Trophoblast cell (in vitro differentiated cells and primary cell): ENCODE measurements around the gene C2CD4C.

Experiments
- DNase-seq, 2 donors: peaks; one replicate each; pipeline ENCODE4 v3.0.0-alpha.2; 2016
- H2AFZ ChIP-seq: 2 replicates; pipeline ENCODE4 v1.6.1; 2013; ENCODE audit warnings: low read length, moderate library complexity, mild to moderate bottlenecking; ENCODE audit not compliant: insufficient read depth, poor library complexity
- H2AK5ac ChIP-seq: 2 replicates; pipeline ENCODE4 v1.6.1; 2013; ENCODE audit warnings: mild to moderate bottlenecking, low read length
- H2BK120ac ChIP-seq: 2 replicates; pipeline ENCODE4 v1.6.1; 2013; ENCODE audit warnings: low read length, mild to moderate bottlenecking, moderate library complexity; ENCODE audit not compliant: insufficient read depth, poor library complexity
- H2BK12ac ChIP-seq: 2 replicates; pipeline ENCODE4 v1.6.1; 2013; ENCODE audit warnings: mild to moderate bottlenecking, low read length, moderate library complexity
- H2BK5ac ChIP-seq: 2 replicates; pipeline ENCODE4 v1.6.1; 2013; ENCODE audit warnings: low read length, low read depth, moderate library complexity, mild to moderate bottlenecking; ENCODE audit not compliant: poor library complexity
- H3K14ac ChIP-seq: 2 replicates; pipeline ENCODE4 v1.6.1; 2013; ENCODE audit warnings: mild to moderate bottlenecking, low read length
- H3K18ac ChIP-seq: 2 replicates; pipeline ENCODE4 v1.6.1; 2013; ENCODE audit warnings: mild to moderate bottlenecking, low read length
- H3K23ac ChIP-seq: 2 replicates; pipeline ENCODE4 v1.6.1; 2013; ENCODE audit warnings: low read length
- H3K27ac ChIP-seq: 2 replicates; pipeline ENCODE4 v1.5.1; 2013; ENCODE audit warnings: low read depth, mild to moderate bottlenecking, inconsistent platforms, low read length, moderate library complexity
- H3K27me3 ChIP-seq: 2 replicates; pipeline ENCODE4 v1.6.1; 2013; ENCODE audit warnings: inconsistent platforms, mild to moderate bottlenecking, low read length, moderate library complexity; ENCODE audit not compliant: insufficient read depth
- H3K36me3 ChIP-seq, 2 experiments: 1 replicate in 1 of 2; 2 replicates in 1 of 2; pipeline ENCODE4 v1.6.1; 2013; ENCODE audit warnings: low read length in 2 of 2, mild to moderate bottlenecking in 2 of 2, moderate library complexity in 1 of 2; ENCODE audit not compliant: insufficient read depth in 2 of 2, control insufficient read depth in 1 of 2
- H3K4ac ChIP-seq: 2 replicates; pipeline ENCODE4 v1.6.1; 2013; ENCODE audit warnings: low read depth, mild to moderate bottlenecking, low read length, moderate library complexity
- H3K4me1 ChIP-seq, 2 experiments: 1 replicate in 1 of 2; 2 replicates in 1 of 2; pipeline ENCODE4 v1.6.1; 2013; ENCODE audit warnings: low read length in 2 of 2, mild to moderate bottlenecking in 2 of 2, moderate library complexity in 1 of 2; ENCODE audit not compliant: insufficient read depth in 2 of 2, control insufficient read depth in 1 of 2
- H3K4me2 ChIP-seq: 2 replicates; pipeline ENCODE4 v1.6.1; 2013; ENCODE audit warnings: inconsistent platforms, mild to moderate bottlenecking, low read length, moderate library complexity
- H3K4me3 ChIP-seq: 2 replicates; pipeline ENCODE4 v1.5.1; 2013; ENCODE audit warnings: mild to moderate bottlenecking, low read depth, low read length, inconsistent platforms
- H3K79me1 ChIP-seq: one replicate; pipeline ENCODE4 v1.6.1; 2013; ENCODE audit warnings: low read length
- H3K79me2 ChIP-seq: 2 replicates; pipeline ENCODE4 v1.6.1; 2013; ENCODE audit warnings: low read length, mild to moderate bottlenecking; ENCODE audit not compliant: control insufficient read depth, insufficient read depth, poor library complexity
- H3K9ac ChIP-seq: 2 replicates; pipeline ENCODE4 v1.6.1; 2013; ENCODE audit warnings: mild to moderate bottlenecking, low read length
- H3K9me3 ChIP-seq: 2 replicates; pipeline ENCODE4 v1.6.1; 2013; ENCODE audit warnings: low read depth, mild to moderate bottlenecking, control low read depth, inconsistent platforms, low read length; ENCODE audit not compliant: insufficient read depth
- H4K12ac ChIP-seq: 2 replicates; pipeline ENCODE4 v1.6.1; 2013; ENCODE audit warnings: low read depth, mild to moderate bottlenecking, low read length, moderate library complexity
- H4K8ac ChIP-seq: 2 replicates; pipeline ENCODE4 v1.6.1; 2013; ENCODE audit warnings: low read depth, mild to moderate bottlenecking, low read length, moderate library complexity
- H4K91ac ChIP-seq: one replicate; pipeline ENCODE4 v1.6.1; 2013; ENCODE audit warnings: low read depth, mild to moderate bottlenecking, low read length, moderate library complexity
- WGBS: extraction: QIAGEN DNeasy Blood & Tissue Kit; methylation state at CpG from one replicate; pipeline ENCODE4 v1.1.7; 2013; ENCODE audit warnings: missing lambda C conversion rate; ENCODE audit not compliant: insufficient read length, insufficient coverage; ENCODE audit errors: extremely low coverage; 5-methylcytosine and 5-hydroxymethylcytosine counted together

The C2CD4C gene

GRCh38 chr19:399370-399769, 9.6 kb downstream of the C2CD4C start:
- Histone ChIP-seq H3K4ac (no peak overlapping the region), H2BK120ac (no peak overlapping the region), H4K91ac (no peak overlapping the region), H3K27ac (no peak overlapping the region), H3K79me2 (no peaks in the 10 kb centered on the region), H2AFZ (no peak overlapping the region), H3K23ac (no peak overlapping the region), H3K4me1 (no peaks in the 10 kb centered on the region), H2AK5ac (no peak overlapping the region), H3K9ac (no peak overlapping the region), H3K14ac (no peak overlapping the region), H4K8ac (no peak overlapping the region), H2BK5ac (no peak overlapping the region), H3K4me3 (no peak overlapping the region), H3K9me3 (peaks cover 11% of the 10 kb centered on the region), H4K12ac (no peak overlapping the region), H3K27me3 (no peaks in the 10 kb centered on the region), H3K18ac (no peak overlapping the region), H3K36me3 (no peaks in the 10 kb centered on the region), H3K79me1 (no peaks in the 10 kb centered on the region), H2BK12ac (no peak overlapping the region), H3K4me2 (no peak overlapping the region)
- DNase-seq, result no peak
- WGBS, result no CpG with 5 or more reads among the region's 9 CpGs

- no CpG with 5 or more reads among the region's 17 CpGs for WGBS
- H2BK5ac ChIP-seq, result no peak overlapping the region
- DNase-seq, result no peak
These were observed 10.2 kb downstream of the C2CD4C start for GRCh38 chr19:398719-399118.

GRCh38 chr19:397941-398706, 10.8 kb downstream of the C2CD4C start:
- Histone ChIP-seq H3K9ac (no peak overlapping the region), H4K12ac (no peak overlapping the region), H4K91ac (no peak overlapping the region), H3K27ac (no peak overlapping the region), H3K4me2 (no peak overlapping the region), H3K14ac (no peak overlapping the region), H4K8ac (no peak overlapping the region), H3K79me2 (no peaks in the 10 kb centered on the region), H3K79me1 (no peaks in the 10 kb centered on the region), H2AK5ac (no peak overlapping the region), H2BK12ac (no peak overlapping the region), H3K36me3 (no peaks in the 10 kb centered on the region), H3K23ac (no peak overlapping the region), H3K4ac (no peak overlapping the region), H2BK120ac (no peak overlapping the region), H3K4me3 (no peak overlapping the region), H2BK5ac (no peak overlapping the region), H3K27me3 (no peaks in the 10 kb centered on the region), H3K9me3 (peaks cover 10% of the 10 kb centered on the region), H3K4me1 (no peaks in the 10 kb centered on the region), H3K18ac (no peak overlapping the region), H2AFZ (no peak overlapping the region)
- WGBS, result no CpG with 5 or more reads among the region's 31 CpGs
- DNase-seq, result no peak

More at GRCh38 chr19:398719-399118, 10.2 kb downstream of the C2CD4C start:
- H4K12ac ChIP-seq, result no peak overlapping the region
- H4K91ac ChIP-seq, result no peak overlapping the region
- H3K9me3 ChIP-seq, result peaks cover 11% of the 10 kb centered on the region
- no peak overlapping the region for H2AFZ ChIP-seq
- no peak overlapping the region for H3K9ac ChIP-seq
- H3K27ac ChIP-seq, result no peak overlapping the region
- no peak overlapping the region for H2AK5ac ChIP-seq
- no peak overlapping the region for H3K23ac ChIP-seq
- no peak overlapping the region for H3K14ac ChIP-seq
- H3K4ac ChIP-seq, result no peak overlapping the region
- H2BK120ac ChIP-seq, result no peak overlapping the region
- H4K8ac ChIP-seq, result no peak overlapping the region
- H3K4me3 ChIP-seq, result no peak overlapping the region
- no peaks in the 10 kb centered on the region for H3K79me1 ChIP-seq
- no peak overlapping the region for H3K4me2 ChIP-seq
- H3K36me3 ChIP-seq, result no peaks in the 10 kb centered on the region
- H2BK12ac ChIP-seq, result no peak overlapping the region
- H3K18ac ChIP-seq, result no peak overlapping the region
- H3K79me2 ChIP-seq, result no peaks in the 10 kb centered on the region
- H3K4me1 ChIP-seq, result no peaks in the 10 kb centered on the region
- H3K27me3 ChIP-seq, result no peaks in the 10 kb centered on the region

DNA sequence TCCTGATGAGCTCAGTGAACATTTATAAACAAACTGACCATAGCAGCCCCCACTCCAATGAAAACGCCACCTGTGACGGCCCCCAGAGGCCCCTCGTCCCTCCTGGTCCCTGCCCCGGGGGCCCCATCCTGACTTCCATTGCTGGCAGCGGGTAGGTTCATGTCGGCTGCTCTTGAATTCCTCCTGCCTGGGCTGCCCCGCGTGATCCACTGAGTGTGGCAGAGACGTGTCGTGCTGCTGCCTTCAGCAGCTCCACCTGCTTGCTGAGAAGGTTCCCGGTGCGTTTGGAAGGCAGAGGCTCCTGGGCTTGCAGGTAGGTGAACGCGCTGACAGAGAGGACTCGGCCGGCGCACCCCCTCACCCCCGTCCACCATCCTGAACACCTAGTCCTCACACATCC, 11.6 kb downstream of the C2CD4C start:
- no peaks in the 10 kb centered on the region for H3K4me1 ChIP-seq

More for the DNA sequence above, 11.6 kb downstream of the C2CD4C start:
- Histone ChIP-seq H3K4me2 (no peak overlapping the region), H2BK5ac (no peak overlapping the region), H3K18ac (no peak overlapping the region), H2BK120ac (no peak overlapping the region), H3K9me3 (peaks cover 14% of the 10 kb centered on the region), H3K4me3 (no peak overlapping the region), H3K9ac (no peak overlapping the region), H2BK12ac (no peak overlapping the region), H2AK5ac (no peak overlapping the region), H3K79me2 (no peaks in the 10 kb centered on the region), H4K8ac (no peak overlapping the region), H2AFZ (no peak overlapping the region), H3K23ac (no peak overlapping the region), H4K12ac (no peak overlapping the region), H3K36me3 (no peaks in the 10 kb centered on the region), H3K27me3 (no peaks in the 10 kb centered on the region), H3K4ac (no peak overlapping the region), H3K14ac (no peak overlapping the region), H3K27ac (no peak overlapping the region), H3K79me1 (no peaks in the 10 kb centered on the region), H4K91ac (no peak overlapping the region)
- no peak for DNase-seq
- WGBS, result no CpG with 5 or more reads among the region's 18 CpGs
